Activated T-cell treated with anti-CD3 and anti-CD28 coated beads, Interleukin-2, amount 50 U/mL, for 4 hours (primary cell): Measurements from ENCODE around the gene NR6A1. TPM values are rescaled to one million over a fixed set of nuclear protein-coding genes. Genes with fewer than 3 reads are reported as not detected.

ENCODE experiments used
- ATAC-seq, 2 donors: fragments of 200-7000 bp; cut with Tn5 transposase; one replicate each; pipeline ENCODE4 v1.10.0; 2021
- DNase-seq: peaks from one replicate; pipeline ENCODE4 v3.0.0-alpha.2; 2020
- H3K27me3 Mint-ChIP-seq: one replicate; pipeline ENCODE4 v1.8.0; 2021; ENCODE audit warnings: low read depth, mixed read lengths
- H3K36me3 Mint-ChIP-seq: one replicate; pipeline ENCODE4 v1.8.0; 2022; ENCODE audit warnings: mixed read lengths; ENCODE audit not compliant: insufficient read depth
- H3K4me1 Mint-ChIP-seq: one replicate; pipeline ENCODE4 v1.8.0; 2021; ENCODE audit warnings: low read depth, mixed read lengths
- H3K4me3 Mint-ChIP-seq: one replicate; pipeline ENCODE4 v1.8.0; 2021; ENCODE audit warnings: mild to moderate bottlenecking, moderate library complexity, mixed read lengths
- H3K9me3 Mint-ChIP-seq: one replicate; pipeline ENCODE4 v1.8.0; 2021; ENCODE audit warnings: mixed read lengths
- total RNA-seq, 3 donors: library from RNA; stranded (reverse); gene quantifications; one replicate each; pipeline ENCODE4 v1.2.1, GENCODE V29; 2021

Gene NR6A1
- total RNA-seq, 3 donors from 2014 or later = 2.3 to 3.5 (median 2.7) TPM

- Mint-ChIP-seq H3K27me3 (no peaks in the 10 kb centered on the region), H3K9me3 (no peaks in the 10 kb centered on the region), H3K4me3 (no peak overlapping the region), H3K36me3 (no peaks in the 10 kb centered on the region), H3K4me1 (peaks cover 3% of the 10 kb centered on the region)
- ATAC-seq (no peak), DNase-seq (no peak)
Measured at GRCh38 chr9:124652615-124653393, 118.3 kb downstream of the NR6A1 start.

- H3K9me3 Mint-ChIP-seq = no peaks in the 10 kb centered on the region
- H3K27me3 Mint-ChIP-seq = no peaks in the 10 kb centered on the region
- no peak overlapping the region for H3K4me3 Mint-ChIP-seq
- no peaks in the 10 kb centered on the region for H3K4me1 Mint-ChIP-seq
- no peak for ATAC-seq
- no peak for DNase-seq
- H3K36me3 Mint-ChIP-seq = no peaks in the 10 kb centered on the region
Measured at GRCh38 chr9:124652203-124652602, 118.9 kb downstream of the NR6A1 start.

- ATAC-seq (no peak), DNase-seq (no peak)
- Mint-ChIP-seq H3K4me3 (no peak overlapping the region), H3K9me3 (peaks cover 9% of the 10 kb centered on the region), H3K4me1 (no peaks in the 10 kb centered on the region), H3K27me3 (peaks cover 6% of the 10 kb centered on the region), H3K36me3 (no peaks in the 10 kb centered on the region)
Measured at GRCh38 chr9:124645274-124645673, 125.8 kb downstream of the NR6A1 start.

GRCh38 chr9:124639637-124640036 lies 131.5 kb downstream of the NR6A1 start:
- H3K9me3 Mint-ChIP-seq = no peaks in the 10 kb centered on the region
- no peaks in the 10 kb centered on the region for H3K4me1 Mint-ChIP-seq
- no peak overlapping the region for H3K4me3 Mint-ChIP-seq
- H3K36me3 Mint-ChIP-seq = no peaks in the 10 kb centered on the region
- no peak for DNase-seq
- peaks cover 18% of the 10 kb centered on the region for H3K27me3 Mint-ChIP-seq
- no peak for ATAC-seq

GRCh38 chr9:124635285-124635684 lies 135.8 kb downstream of the NR6A1 start:
- no peak for DNase-seq

GRCh38 chr9:124632077-124632621 lies 139.0 kb downstream of the NR6A1 start:
- Mint-ChIP-seq H3K27me3 (peaks cover 18% of the 10 kb centered on the region), H3K36me3 (no peaks in the 10 kb centered on the region), H3K4me1 (no peaks in the 10 kb centered on the region), H3K9me3 (no peaks in the 10 kb centered on the region), H3K4me3 (no peak overlapping the region)
- no peak for ATAC-seq
- DNase-seq = no peak

More at GRCh38 chr9:124635285-124635684, 135.8 kb downstream of the NR6A1 start:
- Mint-ChIP-seq H3K4me1 (no peaks in the 10 kb centered on the region), H3K36me3 (no peaks in the 10 kb centered on the region), H3K4me3 (no peak overlapping the region), H3K27me3 (peaks cover 21% of the 10 kb centered on the region), H3K9me3 (no peaks in the 10 kb centered on the region)
- ATAC-seq = peak; percentile 69 to 75

GRCh38 chr9:124631326-124631725 lies 139.8 kb downstream of the NR6A1 start:
- Mint-ChIP-seq H3K4me3 (no peak overlapping the region), H3K36me3 (no peaks in the 10 kb centered on the region), H3K4me1 (no peaks in the 10 kb centered on the region), H3K27me3 (peaks cover 11% of the 10 kb centered on the region), H3K9me3 (no peaks in the 10 kb centered on the region)
- ATAC-seq = no peak
- no peak for DNase-seq

GRCh38 chr9:124629600-124629999 lies 141.5 kb downstream of the NR6A1 start:
- no peak for DNase-seq
- no peak for ATAC-seq
- Mint-ChIP-seq H3K4me3 (no peak overlapping the region), H3K4me1 (no peaks in the 10 kb centered on the region), H3K36me3 (no peaks in the 10 kb centered on the region), H3K9me3 (no peaks in the 10 kb centered on the region), H3K27me3 (peaks cover 5% of the 10 kb centered on the region)

GRCh38 chr9:124628741-124629140 lies 142.4 kb downstream of the NR6A1 start:
- no peak for ATAC-seq
- Mint-ChIP-seq H3K27me3 (peaks cover 3% of the 10 kb centered on the region), H3K9me3 (no peaks in the 10 kb centered on the region), H3K36me3 (no peaks in the 10 kb centered on the region), H3K4me3 (no peak overlapping the region), H3K4me1 (no peaks in the 10 kb centered on the region)
- DNase-seq = no peak

GRCh38 chr9:124626276-124626675 lies 144.8 kb downstream of the NR6A1 start:
- H3K27me3 Mint-ChIP-seq = peaks cover 2% of the 10 kb centered on the region
- H3K4me1 Mint-ChIP-seq = no peaks in the 10 kb centered on the region
- no peak overlapping the region for H3K4me3 Mint-ChIP-seq
- no peaks in the 10 kb centered on the region for H3K9me3 Mint-ChIP-seq
- ATAC-seq (no peak), DNase-seq (no peak)
- no peaks in the 10 kb centered on the region for H3K36me3 Mint-ChIP-seq

- peaks cover 2% of the 10 kb centered on the region for H3K27me3 Mint-ChIP-seq
- DNase-seq (no peak), ATAC-seq (no peak)
- H3K9me3 Mint-ChIP-seq = no peaks in the 10 kb centered on the region
- H3K4me3 Mint-ChIP-seq = no peak overlapping the region
- no peaks in the 10 kb centered on the region for H3K4me1 Mint-ChIP-seq
- H3K36me3 Mint-ChIP-seq = no peaks in the 10 kb centered on the region
Measured at GRCh38 chr9:124625087-124625486, 146.0 kb downstream of the NR6A1 start.

- DNase-seq (no peak), ATAC-seq (no peak)
- H3K4me3 Mint-ChIP-seq = no peak overlapping the region
- H3K27me3 Mint-ChIP-seq = peaks cover 2% of the 10 kb centered on the region
- H3K36me3 Mint-ChIP-seq = no peaks in the 10 kb centered on the region
- no peaks in the 10 kb centered on the region for H3K4me1 Mint-ChIP-seq
- H3K9me3 Mint-ChIP-seq = no peaks in the 10 kb centered on the region
Measured at GRCh38 chr9:124624735-124624992, 146.4 kb downstream of the NR6A1 start.

- ATAC-seq (no peak), DNase-seq (no peak)
- no peaks in the 10 kb centered on the region for H3K36me3 Mint-ChIP-seq
- peaks cover 2% of the 10 kb centered on the region for H3K27me3 Mint-ChIP-seq
- H3K4me3 Mint-ChIP-seq = no peak overlapping the region
- no peaks in the 10 kb centered on the region for H3K4me1 Mint-ChIP-seq
- no peaks in the 10 kb centered on the region for H3K9me3 Mint-ChIP-seq
Measured at GRCh38 chr9:124623966-124624734, 147.0 kb downstream of the NR6A1 start.

GRCh38 chr9:124622882-124623281 lies 148.2 kb downstream of the NR6A1 start:
- H3K4me1 Mint-ChIP-seq = no peaks in the 10 kb centered on the region
- no peaks in the 10 kb centered on the region for H3K36me3 Mint-ChIP-seq
- no peaks in the 10 kb centered on the region for H3K9me3 Mint-ChIP-seq
- no peak overlapping the region for H3K4me3 Mint-ChIP-seq
- DNase-seq (no peak), ATAC-seq (no peak)
- peaks cover 2% of the 10 kb centered on the region for H3K27me3 Mint-ChIP-seq
